Choroid plexus epithelial cell (primary cell): ENCODE measurements around the gene DCST1.
A peak's percentile ranks its signal among the peaks of the same experiment; 100 is the strongest.

Experiments used
- DNase-seq: peaks from one replicate; pipeline ENCODE4 v3.0.0-alpha.2; 2010; ENCODE audit warnings: low read depth
- H3K4me3 ChIP-seq: 2 replicates; pipeline ENCODE4 v1.5.1; 2011; ENCODE audit warnings: low read depth, mild to moderate bottlenecking, control low read depth, low read length, moderate library complexity
- CTCF ChIP-seq: conservative IDR thresholded peaks from 2 replicates; pipeline ENCODE4 v1.5.1; 2011; ENCODE audit warnings: low read depth, mild to moderate bottlenecking, control low read depth, inconsistent platforms, low read length, moderate library complexity

The DCST1 gene

GRCh38 chr1:155042789-155043188 lies 9.2 kb downstream of the DCST1 start:
- TF ChIP-seq CTCF = no peak
- no peak for DNase-seq
- H3K4me3 ChIP-seq = no peak overlapping the region

GRCh38 chr1:155043301-155043702 lies 9.7 kb downstream of the DCST1 start:
- DNase-seq = no peak
- H3K4me3 ChIP-seq = no peak overlapping the region
- no peak for TF ChIP-seq CTCF

GRCh38 chr1:155043793-155044192 lies 10.2 kb downstream of the DCST1 start:
- no peak for TF ChIP-seq CTCF
- H3K4me3 ChIP-seq = no peak overlapping the region
- no peak for DNase-seq

GRCh38 chr1:155044365-155044764 lies 10.7 kb downstream of the DCST1 start:
- no peak for TF ChIP-seq CTCF
- no peak overlapping the region for H3K4me3 ChIP-seq
- DNase-seq = no peak

GRCh38 chr1:155044812-155045657 lies 11.4 kb downstream of the DCST1 start:
- H3K4me3 ChIP-seq = no peak overlapping the region
- peak; percentile 81 for TF ChIP-seq CTCF
- peak; percentile 79 for DNase-seq

- no peak for DNase-seq
- no peak overlapping the region for H3K4me3 ChIP-seq
These were observed 15.1 kb downstream of the DCST1 start for GRCh38 chr1:155048449-155049334.

More at GRCh38 chr1:155048449-155049334, 15.1 kb downstream of the DCST1 start:
- no peak for TF ChIP-seq CTCF
